Stimulated activated CD8-positive, alpha-beta memory T cell treated with anti-CD3 and anti-CD28 coated beads, Interleukin-4, amount 100 ng/mL, for 1 hour (primary cell): ENCODE measurements around the gene RAB36.

ENCODE experiments used
- DNase-seq, 2 donors: peaks; one replicate each; pipeline ENCODE4 v3.0.0-alpha.2; 2020; ENCODE audit warnings: low read depth in 2 of 2, low spot score in 1 of 2

RAB36 gene

GRCh38 chr22:23180893-23181720 lies 35.8 kb downstream of the RAB36 start:
- DNase-seq: no peak

GRCh38 chr22:23181721-23182308 lies 36.5 kb downstream of the RAB36 start:
- DNase-seq: no peak

- DNase-seq: no peak
Observed at GRCh38 chr22:23182309-23183060, 37.2 kb downstream of the RAB36 start.

GRCh38 chr22:23183061-23183698 lies 37.9 kb downstream of the RAB36 start:
- no peak for DNase-seq

GRCh38 chr22:23184100-23184763 lies 39.0 kb downstream of the RAB36 start:
- DNase-seq: no peak

- DNase-seq: no peak
Observed at GRCh38 chr22:23184764-23185113, 39.5 kb downstream of the RAB36 start.

- DNase-seq: no peak
Observed at GRCh38 chr22:23187211-23187610, 41.9 kb downstream of the RAB36 start.

GRCh38 chr22:23187871-23188700 lies 42.8 kb downstream of the RAB36 start:
- DNase-seq: no peak

GRCh38 chr22:23190526-23190925 lies 45.2 kb downstream of the RAB36 start:
- DNase-seq: no peak

GRCh38 chr22:23192133-23192532 lies 46.9 kb downstream of the RAB36 start:
- no peak for DNase-seq

GRCh38 chr22:23192558-23192957 lies 47.3 kb downstream of the RAB36 start:
- DNase-seq: no peak

- DNase-seq: no peak
Observed at GRCh38 chr22:23193196-23193827, 48.0 kb downstream of the RAB36 start.

- DNase-seq: no peak
Observed at GRCh38 chr22:23193882-23194281, 48.6 kb downstream of the RAB36 start.

GRCh38 chr22:23196165-23196564 lies 50.9 kb downstream of the RAB36 start:
- DNase-seq: no peak

GRCh38 chr22:23197836-23198235 lies 52.6 kb downstream of the RAB36 start:
- DNase-seq: no peak

GRCh38 chr22:23199159-23199558 lies 53.9 kb downstream of the RAB36 start:
- DNase-seq: no peak

GRCh38 chr22:23200898-23201297 lies 55.6 kb downstream of the RAB36 start:
- no peak for DNase-seq

GRCh38 chr22:23202812-23203451 lies 57.7 kb downstream of the RAB36 start:
- no peak for DNase-seq

GRCh38 chr22:23203452-23204124 lies 58.3 kb downstream of the RAB36 start:
- no peak for DNase-seq
